Lower lobe of right lung (tissue), 2 donors: ENCODE measurements around the gene GPATCH2. TPM values are rescaled to one million over a fixed set of nuclear protein-coding genes. Genes with fewer than 3 reads are reported as not detected.

ENCODE experiments used
- ATAC-seq, 2 donors: fragments of 200-7000 bp; cut with Tn5 transposase; one replicate each; pipeline ENCODE4 v1.9.1; 2020 to 2022; ENCODE audit warnings: mild to moderate bottlenecking in 2 of 2, moderate library complexity in 2 of 2
- DNase-seq: peaks from one replicate; pipeline ENCODE4 v3.0.0-alpha.2; 2020
- H3K27ac ChIP-seq: fragments of 200-600 bp; one replicate; pipeline ENCODE4 v1.8.0; 2022
- H3K27me3 ChIP-seq: fragments of 200-600 bp; one replicate; pipeline ENCODE4 v1.8.0; 2022; ENCODE audit warnings: low read depth
- H3K36me3 ChIP-seq: fragments of 200-600 bp; one replicate; pipeline ENCODE4 v1.8.0; 2022; ENCODE audit warnings: mild to moderate bottlenecking
- H3K4me1 ChIP-seq: fragments of 200-600 bp; one replicate; pipeline ENCODE4 v1.8.0; 2022
- H3K4me3 ChIP-seq: fragments of 200-600 bp; one replicate; pipeline ENCODE4 v1.8.0; 2022; ENCODE audit warnings: mild to moderate bottlenecking
- H3K9me3 ChIP-seq: fragments of 200-600 bp; one replicate; pipeline ENCODE4 v1.8.0; 2022
- CTCF ChIP-seq: fragments of 200-600 bp; IDR thresholded peaks from one replicate; pipeline ENCODE4 v1.8.0; 2022; ENCODE audit warnings: antibody characterized with exemption, mild to moderate bottlenecking
- intact Hi-C: fragments of 100-400 bp; cut with DNase I; formaldehyde crosslinking; loops from one replicate; pipeline ENCODE4 v1.11.0; 2022
- total RNA-seq: library from RNA; stranded (reverse); fragmentation: NEBNext Ultra II Directional; extraction: Animal tissue kit (Norgen Biotek cat#: 25700); gene quantifications from one replicate; pipeline ENCODE4 v1.2.1, GENCODE V29; 2021
- donor health status: DM: no; HTN: yes; CAD: no; lungs with severe emphysema.

The GPATCH2 gene
- total RNA-seq, 1 donor from 2014 or later, result 12.4 TPM

GRCh38 chr1:217407534-217408001 is 223.3 kb downstream of the GPATCH2 start:
- no peaks in the 10 kb centered on the region for H3K27me3 ChIP-seq
- H3K36me3 ChIP-seq, result no peaks in the 10 kb centered on the region
- no peak overlapping the region for H3K27ac ChIP-seq
- H3K4me3 ChIP-seq, result no peak overlapping the region
- no peaks in the 10 kb centered on the region for H3K9me3 ChIP-seq
- TF ChIP-seq CTCF, result no peak
- DNase-seq, result no peak
- intact Hi-C loops, result no loop called here
- no peak for ATAC-seq
- H3K4me1 ChIP-seq, result no peaks in the 10 kb centered on the region

GRCh38 chr1:217403026-217403720 is 227.7 kb downstream of the GPATCH2 start:
- Histone ChIP-seq H3K27me3 (no peaks in the 10 kb centered on the region), H3K4me1 (no peaks in the 10 kb centered on the region), H3K27ac (no peak overlapping the region), H3K9me3 (no peaks in the 10 kb centered on the region), H3K4me3 (no peak overlapping the region), H3K36me3 (no peaks in the 10 kb centered on the region)
- ATAC-seq (no peak), DNase-seq (no peak)
- intact Hi-C loops, result no loop called here
- TF ChIP-seq CTCF, result no peak

- Histone ChIP-seq H3K9me3 (no peaks in the 10 kb centered on the region), H3K27me3 (no peaks in the 10 kb centered on the region), H3K4me3 (no peak overlapping the region), H3K4me1 (no peaks in the 10 kb centered on the region), H3K36me3 (no peaks in the 10 kb centered on the region), H3K27ac (no peak overlapping the region)
- no peak for TF ChIP-seq CTCF
- DNase-seq (no peak), ATAC-seq (no peak)
- intact Hi-C loops, result no loop called here
Measured at GRCh38 chr1:217402301-217402700, 228.6 kb downstream of the GPATCH2 start.

GRCh38 chr1:217393896-217394295 is 237.0 kb downstream of the GPATCH2 start:
- no peak for ATAC-seq
- intact Hi-C loops, result no loop called here
- no peak for DNase-seq

GRCh38 chr1:217392441-217392840 is 238.4 kb downstream of the GPATCH2 start:
- no peaks in the 10 kb centered on the region for H3K36me3 ChIP-seq
- no peak overlapping the region for H3K4me3 ChIP-seq
- no peaks in the 10 kb centered on the region for H3K27me3 ChIP-seq
- no peaks in the 10 kb centered on the region for H3K4me1 ChIP-seq
- no peak for TF ChIP-seq CTCF
- DNase-seq, result no peak
- intact Hi-C loops, result no loop called here
- H3K27ac ChIP-seq, result no peak overlapping the region
- ATAC-seq, result no peak
- no peaks in the 10 kb centered on the region for H3K9me3 ChIP-seq

More at GRCh38 chr1:217393896-217394295, 237.0 kb downstream of the GPATCH2 start:
- Histone ChIP-seq H3K27me3 (no peaks in the 10 kb centered on the region), H3K36me3 (no peaks in the 10 kb centered on the region), H3K9me3 (no peaks in the 10 kb centered on the region), H3K4me3 (no peak overlapping the region), H3K4me1 (no peaks in the 10 kb centered on the region), H3K27ac (no peak overlapping the region)
- no peak for TF ChIP-seq CTCF
